A673 (cell line): ENCODE data around the gene LAMA2. TPM values are rescaled to one million over a fixed set of nuclear protein-coding genes. Genes with fewer than 3 reads are reported as not detected.

ENCODE experiments used
- BruUV-seq: library from RNA; stranded (reverse); fragments of 400-500 nt; replicated peaks from 2 replicates; lab custom pipeline; 2021; lab: Mats Ljungman, UMichigan
- CTCF ChIA-PET: fragments of 300-600 bp; sonication (Branson Sonifier 250); formaldehyde crosslinking; loops from one replicate; lab custom pipeline; 2022; ENCODE audit warnings: antibody characterized with exemption; lab: Charles Lee
- POLR2A ChIA-PET: fragments of 300-600 bp; sonication (Branson Sonifier 250); formaldehyde crosslinking; loops from one replicate; lab custom pipeline; 2022; ENCODE audit warnings: antibody characterized with exemption; ENCODE audit not compliant: low non-redundant PET; lab: Charles Lee
- DNase-seq: peaks from one replicate; pipeline ENCODE4 v3.0.0-alpha.2; 2015; ENCODE audit warnings: low spot score
- H3K27ac ChIP-seq: fragments of 200-600 bp; sonication (generic); 2 replicates; pipeline ENCODE4 v1.5.1; 2016; ENCODE audit warnings: mixed run types, low read depth, mild to moderate bottlenecking, mixed read lengths, antibody characterized with exemption, low read length; ENCODE audit not compliant: poor library complexity, severe bottlenecking
- H3K27me3 ChIP-seq: fragments of 200-600 bp; sonication (generic); replicated peaks from 2 replicates; pipeline ENCODE4 v1.6.1; 2017; ENCODE audit warnings: mixed run types, low read depth, mild to moderate bottlenecking, mixed read lengths, antibody characterized with exemption, low read length; ENCODE audit not compliant: insufficient read depth, poor library complexity
- H3K36me3 ChIP-seq: fragments of 200-600 bp; sonication (generic); 2 replicates; pipeline ENCODE4 v1.6.1; 2016; ENCODE audit warnings: mixed run types, mild to moderate bottlenecking, mixed read lengths, antibody characterized with exemption, low read length; ENCODE audit not compliant: insufficient read depth, poor library complexity, severe bottlenecking
- H3K4me1 ChIP-seq: fragments of 200-600 bp; sonication (generic); 2 replicates; pipeline ENCODE4 v1.6.1; 2017; ENCODE audit warnings: mixed run types, mild to moderate bottlenecking, mixed read lengths, antibody characterized with exemption, low read length; ENCODE audit not compliant: insufficient read depth, poor library complexity, severe bottlenecking
- H3K4me3 ChIP-seq: fragments of 200-600 bp; sonication (generic); 2 replicates; pipeline ENCODE4 v1.5.1; 2016; ENCODE audit warnings: low read depth, mixed run types, mild to moderate bottlenecking, mixed read lengths, low read length; ENCODE audit not compliant: poor library complexity, severe bottlenecking
- H3K9me3 ChIP-seq: fragments of 200-600 bp; sonication (generic); 2 replicates; pipeline ENCODE4 v1.6.1; 2016; ENCODE audit warnings: mixed run types, low read depth, mild to moderate bottlenecking, mixed read lengths, antibody characterized with exemption, low read length; ENCODE audit not compliant: poor library complexity, severe bottlenecking
- EZH2 ChIP-seq: fragments of 200-600 bp; sonication (generic); IDR thresholded peaks from 2 replicates; pipeline ENCODE4 v1.6.1; 2017; ENCODE audit warnings: borderline replicate concordance, low read depth, mild to moderate bottlenecking, mixed read lengths, antibody characterized with exemption, low read length; ENCODE audit not compliant: poor library complexity, severe bottlenecking
- intact Hi-C: fragments of 100-400 bp; cut with micrococcal nuclease; formaldehyde crosslinking; loops from one replicate; pipeline ENCODE4 v1.10.0; 2022; ENCODE audit not compliant: unreplicated experiment
- total RNA-seq: library from RNA; stranded (reverse); gene quantifications from 2 replicates; pipeline ENCODE4 v1.2.3, GENCODE V29; 2021
- TF ChIP-seq, protein P1 (sequence below): fragments of 300-800, 200-600 bp; sonication (generic); conservative IDR thresholded peaks from 2 replicates; pipeline ENCODE4 v1.5.1; 2017; ENCODE audit warnings: low read depth, mild to moderate bottlenecking, antibody characterized with exemption, low read length, moderate library complexity, mixed read lengths

LAMA2 gene
- total RNA-seq, 1 experiment from 2014 or later = 2.2 TPM

DNA sequence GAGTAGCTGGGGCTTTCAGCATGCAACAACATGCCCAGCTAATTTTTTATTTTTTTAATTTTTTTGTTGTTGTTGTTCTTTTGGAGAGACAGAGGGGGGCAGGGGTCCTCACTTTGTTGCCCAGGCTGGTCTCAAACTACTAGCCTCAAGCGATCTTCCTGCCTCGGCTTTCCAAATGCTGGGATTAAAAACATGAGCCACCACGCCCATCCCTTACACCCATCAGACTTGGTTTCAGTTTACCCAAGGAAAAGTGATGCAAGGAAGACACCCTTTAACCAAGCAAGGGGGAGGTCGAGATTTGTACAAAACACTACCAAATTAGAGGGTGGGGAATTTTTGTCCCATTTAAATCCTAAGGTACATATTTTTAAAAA, 616.9 kb downstream of the LAMA2 start:
- H3K27ac ChIP-seq = no peak overlapping the region
- H3K27me3 ChIP-seq = no peaks in the 10 kb centered on the region
- no peak for DNase-seq
- H3K9me3 ChIP-seq = no peaks in the 10 kb centered on the region
- POLR2A ChIA-PET = no interaction called here
- no peak overlapping the region for H3K4me3 ChIP-seq
- H3K4me1 ChIP-seq = peaks cover 36% of the 10 kb centered on the region
- no peaks in the 10 kb centered on the region for H3K36me3 ChIP-seq
- TF ChIP-seq EZH2 = no peak
- TF ChIP-seq, protein P1, sequence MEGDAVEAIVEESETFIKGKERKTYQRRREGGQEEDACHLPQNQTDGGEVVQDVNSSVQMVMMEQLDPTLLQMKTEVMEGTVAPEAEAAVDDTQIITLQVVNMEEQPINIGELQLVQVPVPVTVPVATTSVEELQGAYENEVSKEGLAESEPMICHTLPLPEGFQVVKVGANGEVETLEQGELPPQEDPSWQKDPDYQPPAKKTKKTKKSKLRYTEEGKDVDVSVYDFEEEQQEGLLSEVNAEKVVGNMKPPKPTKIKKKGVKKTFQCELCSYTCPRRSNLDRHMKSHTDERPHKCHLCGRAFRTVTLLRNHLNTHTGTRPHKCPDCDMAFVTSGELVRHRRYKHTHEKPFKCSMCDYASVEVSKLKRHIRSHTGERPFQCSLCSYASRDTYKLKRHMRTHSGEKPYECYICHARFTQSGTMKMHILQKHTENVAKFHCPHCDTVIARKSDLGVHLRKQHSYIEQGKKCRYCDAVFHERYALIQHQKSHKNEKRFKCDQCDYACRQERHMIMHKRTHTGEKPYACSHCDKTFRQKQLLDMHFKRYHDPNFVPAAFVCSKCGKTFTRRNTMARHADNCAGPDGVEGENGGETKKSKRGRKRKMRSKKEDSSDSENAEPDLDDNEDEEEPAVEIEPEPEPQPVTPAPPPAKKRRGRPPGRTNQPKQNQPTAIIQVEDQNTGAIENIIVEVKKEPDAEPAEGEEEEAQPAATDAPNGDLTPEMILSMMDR = no peak
- BruUV-seq = no TSS peak
- intact Hi-C loops = loop anchor here (2.0 to 10.0 kb wide), 5 partner anchors 67 to 522 kb away; no protein-coding TSS in a partner anchor
- CTCF ChIA-PET = interaction anchor here (0.7 to 1.2 kb wide), 5 partner anchors 66 to 158 kb away, joined by 3 to 8 read pairs (median 4); no protein-coding TSS in a partner anchor

DNA sequence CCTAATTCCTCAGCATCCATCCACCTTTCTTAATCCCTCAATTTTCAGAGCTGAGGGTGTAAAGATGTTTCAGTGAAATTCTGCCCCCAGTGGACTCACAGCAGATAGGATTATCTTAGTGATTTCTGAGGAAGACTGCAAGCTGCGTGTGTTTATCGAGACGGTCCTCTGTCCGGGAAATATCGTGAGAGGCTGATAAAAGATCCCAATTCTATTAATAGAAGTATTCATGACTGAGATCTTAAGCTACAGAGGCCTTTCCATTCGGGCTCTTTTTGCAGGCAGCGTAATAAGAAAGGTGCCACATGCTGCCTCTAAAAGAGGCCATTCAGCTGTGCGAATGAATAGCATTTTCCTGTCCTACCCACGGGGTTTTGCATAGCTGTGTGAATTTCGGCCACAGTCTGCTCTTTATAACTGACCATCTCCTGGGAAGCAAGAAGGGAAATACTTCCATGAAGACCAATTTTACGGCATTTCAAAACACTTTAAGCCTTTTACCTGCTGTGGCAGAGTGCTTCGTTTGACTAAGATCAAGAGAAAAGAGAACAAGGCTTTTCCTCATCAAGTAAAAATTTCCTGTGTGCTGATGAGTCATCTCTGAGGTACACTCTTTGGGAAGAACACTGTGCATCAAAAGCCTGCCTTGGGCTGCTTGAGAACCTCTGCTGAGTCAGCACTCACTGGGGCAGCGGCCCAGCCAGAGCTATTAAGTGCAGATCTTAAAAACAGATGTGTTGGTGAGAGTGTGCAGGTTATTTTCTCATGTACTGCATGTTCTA, 618.2 kb downstream of the LAMA2 start:
- H3K4me3 ChIP-seq = peak overlapping the region; percentile 5
- H3K27ac ChIP-seq = no peak overlapping the region
- peak; percentile 84 for DNase-seq
- H3K4me1 ChIP-seq = peaks cover 36% of the 10 kb centered on the region
- no peaks in the 10 kb centered on the region for H3K27me3 ChIP-seq
- intact Hi-C loops = loop anchor here (1.0 to 5.0 kb wide), 4 partner anchors 66 to 521 kb away; no protein-coding TSS in a partner anchor
- no peaks in the 10 kb centered on the region for H3K9me3 ChIP-seq
- CTCF ChIA-PET = interaction anchor here (0.6 to 1.8 kb wide), 8 partner anchors 10 to 97 kb away, joined by 3 to 15 read pairs (median 5); no protein-coding TSS in a partner anchor
- no peak for TF ChIP-seq EZH2
- TF ChIP-seq, protein P1 = peak; percentile 69
- no peaks in the 10 kb centered on the region for H3K36me3 ChIP-seq
- BruUV-seq = no TSS peak
- POLR2A ChIA-PET = no interaction called here

DNA sequence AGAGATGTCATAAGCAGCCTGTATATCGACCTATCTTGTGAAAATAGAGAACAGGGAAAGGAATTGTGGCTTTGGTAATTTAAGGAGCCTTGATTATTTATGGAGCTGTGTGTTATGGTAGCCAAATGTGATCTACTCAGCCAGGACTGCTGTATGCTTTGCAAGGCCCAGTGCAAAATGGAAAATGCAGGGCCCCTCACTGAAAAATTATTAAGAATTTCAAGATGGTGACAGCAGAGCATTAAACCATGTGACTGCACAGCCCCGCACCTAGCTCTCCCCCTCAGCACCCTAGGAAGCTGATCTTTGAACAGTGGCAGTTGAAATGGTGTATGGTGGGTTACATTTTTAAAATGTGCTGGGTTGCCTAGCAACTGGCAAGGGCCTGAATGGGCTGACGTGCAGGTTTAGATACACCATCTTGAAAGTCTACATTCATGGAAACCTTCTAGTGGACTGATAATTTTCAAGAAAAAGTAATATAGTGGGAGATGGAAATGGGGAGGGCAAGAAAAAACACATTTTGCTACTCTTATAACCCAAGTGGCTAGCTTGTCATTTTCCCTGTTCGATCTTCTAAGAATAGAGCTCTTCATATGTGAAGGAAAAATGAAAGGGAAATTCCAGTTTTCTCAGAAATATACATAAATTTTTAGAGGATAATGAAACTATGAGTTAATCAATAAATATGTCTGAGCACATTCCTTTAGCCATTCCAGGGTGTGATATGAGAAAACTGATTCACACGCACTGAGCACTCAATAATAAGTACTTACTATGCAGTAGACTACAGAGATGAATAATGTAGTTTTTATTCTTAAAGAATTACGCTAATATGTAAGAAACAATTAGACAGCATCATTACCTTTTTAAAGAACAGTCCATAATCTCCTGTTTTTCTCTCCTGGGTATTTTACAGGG, 619.1 kb downstream of the LAMA2 start:
- no peak overlapping the region for H3K4me3 ChIP-seq
- no peaks in the 10 kb centered on the region for H3K27me3 ChIP-seq
- H3K36me3 ChIP-seq = no peaks in the 10 kb centered on the region
- CTCF ChIA-PET = interaction anchor here (0.6 to 1.8 kb wide), 6 partner anchors 11 to 96 kb away, joined by 4 to 15 read pairs (median 6); no protein-coding TSS in a partner anchor
- no peaks in the 10 kb centered on the region for H3K9me3 ChIP-seq
- POLR2A ChIA-PET = no interaction called here
- intact Hi-C loops = loop anchor here (1.0 to 5.0 kb wide), 4 partner anchors 65 to 520 kb away; no protein-coding TSS in a partner anchor
- TF ChIP-seq EZH2 = no peak
- TF ChIP-seq, protein P1 = no peak
- no peak overlapping the region for H3K27ac ChIP-seq
- no peak for DNase-seq
- BruUV-seq = no TSS peak
- H3K4me1 ChIP-seq = peaks cover 36% of the 10 kb centered on the region
